H1 (cell line): ENCODE data around the gene NMRK1. TPM values are rescaled to one million over a fixed set of nuclear protein-coding genes. Genes with fewer than 3 reads are reported as not detected.

Source experiments
- ATF2 ChIP-seq: IDR thresholded peaks from 2 replicates; pipeline ENCODE4 v1.6.1; 2012; ENCODE audit warnings: low read length, inconsistent platforms
- BRCA1 ChIP-seq: IDR thresholded peaks from 2 replicates; pipeline ENCODE4 v1.6.1; 2012; ENCODE audit warnings: low read depth, low read length, improper control_type of control experiment
- CHD2 ChIP-seq: IDR thresholded peaks from 2 replicates; pipeline ENCODE4 v1.6.1; 2012; ENCODE audit warnings: low read length, improper control_type of control experiment
- CHD7 ChIP-seq: fragments of 300-600 bp; sonication (generic); IDR thresholded peaks from 2 replicates; pipeline ENCODE4 v1.7.1; 2012; ENCODE audit warnings: low read length, moderate library complexity, mild to moderate bottlenecking, inconsistent platforms; ENCODE audit not compliant: insufficient replicate concordance
- GABPA ChIP-seq: IDR thresholded peaks from 2 replicates; pipeline ENCODE4 v1.6.1; 2011; ENCODE audit warnings: mild to moderate bottlenecking, low read length, moderate library complexity, borderline replicate concordance; ENCODE audit not compliant: insufficient read depth
- GTF2F1 ChIP-seq: IDR thresholded peaks from 2 replicates; pipeline ENCODE4 v1.6.1; 2012; ENCODE audit warnings: low read depth, low read length, improper control_type of control experiment, borderline replicate concordance
- MAX ChIP-seq: IDR thresholded peaks from 2 replicates; pipeline ENCODE4 v1.6.1; 2012; ENCODE audit warnings: inconsistent platforms
- POLR2A ChIP-seq, 2 experiments: IDR thresholded peaks; 1 replicate in 1 of 2; 2 replicates in 1 of 2; pipeline ENCODE4 v1.6.1; 2011; ENCODE audit warnings: low read depth in 2 of 2, low read length in 2 of 2, mild to moderate bottlenecking in 2 of 2; ENCODE audit errors: control extremely low read depth in 1 of 2
- SP1 ChIP-seq: IDR thresholded peaks from 2 replicates; pipeline ENCODE4 v1.6.1; 2011; ENCODE audit warnings: low read depth, low read length
- SUZ12 ChIP-seq: fragments of 200-600 bp; sonication (generic); IDR thresholded peaks from 2 replicates; pipeline ENCODE4 v1.6.1; 2012; ENCODE audit warnings: mild to moderate bottlenecking, inconsistent platforms, low read length, moderate library complexity, mixed read lengths
- polyA plus RNA-seq, 7 experiments: library from polyadenylated mRNA; depleted of rRNA in 3 of 7; stranded (reverse) in 5 of 7; unstranded in 2 of 7; fragments of >200 nt in 5 of 7; fragments of 200-250 nt in 2 of 7; gene quantifications; 1 replicate in 5 of 7; 2 replicates in 1 of 7; 4 replicates in 1 of 7; pipeline versions ENCODE4 v1.2.1 to v1.2.3, GENCODE V29; 2011 to 2013; ENCODE audit warnings: missing spikeins in 2 of 7, mixed read lengths in 2 of 7
- total RNA-seq: library from RNA; stranded (reverse); fragmentation: NEBNext Ultra II Directional; extraction: Animal tissue kit (Norgen Biotek cat#: 25700); gene quantifications from 2 replicates; pipeline ENCODE4 v1.2.1, GENCODE V29; 2021

The NMRK1 gene
- total and polyA plus RNA-seq, 2 of the 8 experiments (the other 6 are each of a cell fraction or from before 2014, with no cell fraction given), result 5.8 to 8.1 TPM

GRCh38 chr9:75019022-75019421 is 68.9 kb downstream of the NMRK1 start (continued):
- no peak for TF ChIP-seq CHD7
- TF ChIP-seq GABPA, result no peak
- no peak for TF ChIP-seq BRCA1
- TF ChIP-seq MAX, result no peak
- no peak for TF ChIP-seq SP1
- no peak for TF ChIP-seq SUZ12
- TF ChIP-seq CHD2, result no peak
- no peak for TF ChIP-seq GTF2F1
- no peak for TF ChIP-seq ATF2
- no peak for TF ChIP-seq POLR2A (IDR thresholded peaks at IDR 0.05; ENCODE audit: control extremely low read depth in 1 of 2, low read depth in 2 of 2, low read length in 2 of 2)
